Stomach (tissue), 9 donors: Measurements from ENCODE around the gene TP63. TPM values are rescaled to one million over a fixed set of nuclear protein-coding genes. Genes with fewer than 3 reads are reported as not detected.

ENCODE experiments used
- DNase-seq, 2 donors: peaks; one replicate each; pipeline versions ENCODE4 v3.0.0 to v3.0.0-alpha.2; 2013 to 2019
- H3K27ac ChIP-seq, 5 donors: fragments of 200-600 bp in 4 of 5; sonication (generic) in 4 of 5; one replicate each; pipeline ENCODE4 v1.5.1; 2013 to 2019; ENCODE audit warnings: mild to moderate bottlenecking in 1 of 5, moderate library complexity in 1 of 5
- H3K27me3 ChIP-seq, 3 donors: fragments of 200-600 bp; sonication (generic); one replicate each; pipeline ENCODE4 v1.5.1; 2017 to 2019; ENCODE audit warnings: mixed run types in 1 of 3
- H3K36me3 ChIP-seq, 4 donors: fragments of 200-600 bp; sonication (generic); 1 replicate in 3 of 4; 2 replicates in 1 of 4; pipeline ENCODE4 v1.5.1; 2016 to 2019
- H3K4me1 ChIP-seq, 4 donors: fragments of 200-600 bp; sonication (generic); one replicate each; pipeline ENCODE4 v1.5.1; 2016 to 2019
- H3K4me3 ChIP-seq, 4 donors: fragments of 200-600 bp; sonication (generic) in 3 of 4; one replicate each; pipeline ENCODE4 v1.5.1; 2016 to 2019; ENCODE audit warnings: mild to moderate bottlenecking in 1 of 4
- H3K9me3 ChIP-seq, 4 donors: fragments of 200-600 bp; sonication (generic); one replicate each; pipeline ENCODE4 v1.5.1; 2016 to 2019
- EP300 ChIP-seq: sonication (generic); formaldehyde crosslinking; IDR thresholded peaks from one replicate; pipeline ENCODE4 v1.6.1; 2017; ENCODE audit warnings: antibody characterized with exemption
- POLR2A ChIP-seq, 4 donors: fragments of 450-650 bp; IDR thresholded peaks; one replicate each; pipeline ENCODE4 v1.6.1; 2016; ENCODE audit warnings: antibody characterized with exemption in 4 of 4, control low read depth in 2 of 4, mild to moderate bottlenecking in 1 of 4, moderate library complexity in 1 of 4
- POLR2AphosphoS5 ChIP-seq, 3 donors: sonication (generic); formaldehyde crosslinking; IDR thresholded peaks; one replicate each; pipeline ENCODE4 v1.6.1; 2016; ENCODE audit warnings: antibody characterized with exemption in 3 of 3
- WGBS, 5 donors: extraction: QIAGEN DNeasy Blood & Tissue Kit in 3 of 5; methylation state at CpG; one replicate each; pipeline versions ENCODE4 v1.1.5 to v1.1.7; 2013 to 2018; 5-methylcytosine and 5-hydroxymethylcytosine counted together
- intact Hi-C: fragments of 100-400 bp; cut with DNase I; formaldehyde crosslinking; loops from one replicate; pipeline ENCODE4 v1.15.1; 2023; ENCODE audit warnings: low total_unique reads
- polyA plus RNA-seq, 3 donors: library from polyadenylated mRNA; stranded (reverse); fragments of 200-250 nt; gene quantifications; one replicate each; pipeline ENCODE4 v1.2.3, GENCODE V29; 2013
- total RNA-seq, 5 donors: library from RNA; depleted of rRNA; stranded (reverse); fragments of >200 nt; gene quantifications; one replicate each; pipeline versions ENCODE4 v1.1.0 to v1.2.3, GENCODE V29; 2014 to 2016
- TF ChIP-seq, protein P1 (sequence below), 7 experiments: fragments of 450-650 bp in 4 of 7; fragments of 200-600 bp in 3 of 7; sonication (generic) in 3 of 7; IDR thresholded peaks; one replicate each; pipeline ENCODE4 v1.5.1; 2016 to 2019; ENCODE audit warnings: antibody characterized with exemption in 7 of 7, control low read depth in 2 of 7, mild to moderate bottlenecking in 1 of 7
- donor health status: healthy with polysubstance abuse.
- donor health status: Bipolar disorder and iron deficiency.
- donor health status: healthy.

Gene TP63
- total and polyA plus RNA-seq, 8 donors = 0.15 to 25.6 (median 0.55) TPM; not detected in 5

GRCh38 chr3:189936201-189936945, 305.2 kb downstream of the TP63 start:
- 70 to 80% (median 75%) methylated on average over 6 of the region's 6 CpGs for WGBS, 5 donors
- TF ChIP-seq, protein P1, sequence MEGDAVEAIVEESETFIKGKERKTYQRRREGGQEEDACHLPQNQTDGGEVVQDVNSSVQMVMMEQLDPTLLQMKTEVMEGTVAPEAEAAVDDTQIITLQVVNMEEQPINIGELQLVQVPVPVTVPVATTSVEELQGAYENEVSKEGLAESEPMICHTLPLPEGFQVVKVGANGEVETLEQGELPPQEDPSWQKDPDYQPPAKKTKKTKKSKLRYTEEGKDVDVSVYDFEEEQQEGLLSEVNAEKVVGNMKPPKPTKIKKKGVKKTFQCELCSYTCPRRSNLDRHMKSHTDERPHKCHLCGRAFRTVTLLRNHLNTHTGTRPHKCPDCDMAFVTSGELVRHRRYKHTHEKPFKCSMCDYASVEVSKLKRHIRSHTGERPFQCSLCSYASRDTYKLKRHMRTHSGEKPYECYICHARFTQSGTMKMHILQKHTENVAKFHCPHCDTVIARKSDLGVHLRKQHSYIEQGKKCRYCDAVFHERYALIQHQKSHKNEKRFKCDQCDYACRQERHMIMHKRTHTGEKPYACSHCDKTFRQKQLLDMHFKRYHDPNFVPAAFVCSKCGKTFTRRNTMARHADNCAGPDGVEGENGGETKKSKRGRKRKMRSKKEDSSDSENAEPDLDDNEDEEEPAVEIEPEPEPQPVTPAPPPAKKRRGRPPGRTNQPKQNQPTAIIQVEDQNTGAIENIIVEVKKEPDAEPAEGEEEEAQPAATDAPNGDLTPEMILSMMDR (IDR thresholded peaks at IDR 0.05) = no peak
- TF ChIP-seq POLR2A (IDR thresholded peaks at IDR 0.05) = no peak
- TF ChIP-seq POLR2AphosphoS5 (IDR thresholded peaks at IDR 0.05) = no peak
- TF ChIP-seq EP300 = no peak
- peaks cover 0 to 10% (median 9%) of the 10 kb centered on the region in 4 donors for H3K4me1 ChIP-seq
- intact Hi-C loops = no loop called here
- H3K36me3 ChIP-seq = no peaks in the 10 kb centered on the region
- no peak for DNase-seq
- no peak overlapping the region for H3K4me3 ChIP-seq
- no peak overlapping the region for H3K27ac ChIP-seq
- no peaks in the 10 kb centered on the region for H3K27me3 ChIP-seq
- H3K9me3 ChIP-seq = no peaks in the 10 kb centered on the region

- TF ChIP-seq POLR2A (IDR thresholded peaks at IDR 0.05) (no peak), POLR2AphosphoS5 (IDR thresholded peaks at IDR 0.05) (no peak), EP300 (no peak)
- TF ChIP-seq, protein P1 (IDR thresholded peaks at IDR 0.05) = no peak
- Histone ChIP-seq H3K4me3 (no peak overlapping the region), H3K36me3 (no peaks in the 10 kb centered on the region), H3K9me3 (no peaks in the 10 kb centered on the region), H3K4me1 (peaks cover 0 to 21% (median 11%) of the 10 kb centered on the region in 4 donors), H3K27ac (peak overlapping the region in 2 of 5 donors; percentile 25 to 32), H3K27me3 (no peaks in the 10 kb centered on the region)
- intact Hi-C loops = no loop called here
- 50 to 65% (median 61%) methylated on average over 7 of the region's 7 CpGs for WGBS, 5 donors
- peak in 1 of 2 donors; percentile 47 for DNase-seq
Observed at GRCh38 chr3:189937302-189938127, 306.3 kb downstream of the TP63 start.

DNA sequence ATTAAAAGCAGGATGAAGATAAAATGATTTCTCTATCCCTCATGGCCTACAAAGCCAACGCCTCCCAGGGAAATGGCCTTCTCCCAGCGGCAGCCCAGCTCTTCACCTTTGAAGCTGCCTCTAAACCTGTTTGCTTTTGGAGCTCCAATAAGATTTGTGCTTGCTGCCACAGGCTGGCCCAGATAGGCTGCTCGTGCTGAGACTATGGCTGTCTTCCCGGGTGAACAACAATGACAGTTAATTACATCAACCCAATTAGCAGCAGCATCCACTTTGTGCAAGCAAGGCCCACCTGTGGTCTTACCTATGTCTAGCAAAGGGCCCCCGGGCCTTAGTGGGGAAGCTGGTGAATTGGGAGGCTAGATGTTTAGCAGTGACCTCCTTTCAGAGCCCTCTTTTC, 309.9 kb downstream of the TP63 start:
- Histone ChIP-seq H3K27me3 (no peaks in the 10 kb centered on the region), H3K4me3 (no peak overlapping the region), H3K4me1 (peaks cover 0 to 35% (median 11%) of the 10 kb centered on the region in 4 donors), H3K9me3 (no peaks in the 10 kb centered on the region), H3K36me3 (no peaks in the 10 kb centered on the region), H3K27ac (peak overlapping the region; percentile 64 to 91 (median 74))
- 31 to 67% (median 39%) methylated on average over 5 of the region's 5 CpGs for WGBS, 5 donors
- intact Hi-C loops = loop anchor here (10.0 kb wide), 1 partner anchor 666 kb away; no protein-coding TSS in a partner anchor
- DNase-seq = peak; percentile 36 to 63
- TF ChIP-seq POLR2A (IDR thresholded peaks at IDR 0.05) = no peak
- TF ChIP-seq EP300 = no peak
- TF ChIP-seq POLR2AphosphoS5 (IDR thresholded peaks at IDR 0.05) = no peak
- TF ChIP-seq, protein P1 (IDR thresholded peaks at IDR 0.05) = no peak

DNA sequence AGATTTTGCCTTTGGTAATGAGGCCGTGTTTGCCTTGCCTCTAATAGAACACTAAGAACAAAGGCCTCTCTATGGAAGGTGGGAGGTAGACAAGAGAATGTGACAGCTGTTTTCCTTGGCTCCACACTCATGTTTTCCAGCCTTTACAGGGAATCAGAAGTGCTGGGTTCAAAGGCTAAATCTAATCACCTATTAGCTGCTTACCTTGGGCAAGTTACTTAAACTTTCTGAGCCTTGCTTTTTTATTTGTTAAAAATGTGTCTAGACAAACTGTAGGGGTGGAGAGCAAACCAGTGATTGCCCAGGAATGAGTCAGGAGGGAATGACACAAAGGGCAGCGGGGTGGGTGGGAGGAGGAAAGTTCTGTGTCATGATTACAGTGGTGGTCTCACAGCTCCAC, 310.5 kb downstream of the TP63 start:
- DNase-seq = peak; percentile 37 to 53
- peak overlapping the region; percentile 64 to 91 (median 74) for H3K27ac ChIP-seq
- H3K36me3 ChIP-seq = no peaks in the 10 kb centered on the region
- no peaks in the 10 kb centered on the region for H3K9me3 ChIP-seq
- intact Hi-C loops = loop anchor here (10.0 kb wide), 1 partner anchor 667 kb away; no protein-coding TSS in a partner anchor
- H3K4me1 ChIP-seq = peaks cover 0 to 35% (median 11%) of the 10 kb centered on the region in 4 donors
- H3K27me3 ChIP-seq = no peaks in the 10 kb centered on the region
- H3K4me3 ChIP-seq = no peak overlapping the region
- whole genome bisulfite sequencing, 5 donors = 24 to 60% (median 38%) methylated on average over 2 of the region's 2 CpGs
- TF ChIP-seq POLR2AphosphoS5 (IDR thresholded peaks at IDR 0.05) = peak in 2 of 3 donors; percentile 66
- TF ChIP-seq EP300 = no peak
